Pancreas (tissue), 10 donors: ENCODE data around the gene LTBP4. TPM values are rescaled to one million over a fixed set of nuclear protein-coding genes. Genes with fewer than 3 reads are reported as not detected.

Source experiments
- ATAC-seq, 4 donors: fragments of 200-7000 bp; cut with Tn5 transposase; one replicate each; pipeline versions ENCODE4 v1.8.0 to v1.9.1; 2020; ENCODE audit warnings: mild to moderate bottlenecking in 4 of 4, moderate library complexity in 4 of 4
- DNase-seq, 6 donors: peaks; one replicate each; pipeline ENCODE4 v3.0.0-alpha.2; 2020
- FAIRE-seq: peaks from 2 replicates; lab custom pipeline; 2012; peaks lifted over from hg19 to GRCh38; lab: Jason Lieb, UNC
- H3K27ac ChIP-seq, 4 donors: fragments of 200-600 bp; sonication (generic); 1 replicate in 3 of 4; 2 replicates in 1 of 4; pipeline versions ENCODE4 v1.5.0 to v1.8.0; 2020
- H3K27me3 ChIP-seq, 4 donors: fragments of 200-600 bp; one replicate each; pipeline ENCODE4 v1.8.0; 2021
- H3K36me3 ChIP-seq, 3 donors: fragments of 200-600 bp; sonication (generic) in 1 of 3; one replicate each; pipeline versions ENCODE4 v1.5.0 to v1.8.0; 2020 to 2021
- H3K4me1 ChIP-seq, 3 donors: fragments of 200-600 bp; one replicate each; pipeline ENCODE4 v1.8.0; 2021
- H3K4me3 ChIP-seq, 4 donors: fragments of 200-600 bp; sonication (generic) in 2 of 4; one replicate each; pipeline versions ENCODE4 v1.5.0 to v1.8.0; 2020 to 2021
- H3K9me3 ChIP-seq, 4 donors: fragments of 200-600 bp; one replicate each; pipeline ENCODE4 v1.8.0; 2021
- CTCF ChIP-seq, 4 donors: fragments of 200-600 bp; sonication (generic) in 3 of 4; IDR thresholded peaks; one replicate each; pipeline versions ENCODE4 v1.5.0 to v1.8.0; 2021; ENCODE audit warnings: antibody characterized with exemption in 4 of 4
- WGBS, 2 donors: extraction: QIAGEN DNeasy Blood & Tissue Kit; methylation state at CpG; one replicate each; pipeline ENCODE4 v1.1.7; 2013; 5-methylcytosine and 5-hydroxymethylcytosine counted together
- intact Hi-C, 3 donors: fragments of 100-400 bp; cut with DNase I; formaldehyde crosslinking; loops; one replicate each; pipeline versions ENCODE4 v1.11.1 to v1.14.2; 2022
- polyA plus RNA-seq, 2 donors: library from polyadenylated mRNA; stranded (reverse); fragments of 200-250 nt; gene quantifications; one replicate each; pipeline ENCODE4 v1.2.3, GENCODE V29; 2013
- total RNA-seq, 6 donors: library from RNA; stranded (reverse); fragmentation: NEBNext Ultra II Directional in 4 of 6; extraction: Animal tissue kit (Norgen Biotek cat#: 25700) in 4 of 6; gene quantifications; one replicate each; pipeline versions ENCODE4 v1.2.1 to v1.2.4, GENCODE V29; 2021 to 2023
- donor health status: healthy with polysubstance abuse.
- donor health status: DM: no; HTN: no; CAD: no; lungs with moderate emphysema.
- donor health status: DM: no; HTN: no; CAD: no.
- donor health status: control.
- donor health status: control.
- donor health status: Bipolar disorder and iron deficiency.
- donor health status: DM: yes; HTN: yes; CAD: no.
- donor health status: DM: no; HTN: no; CAD: no.
- donor health status: DM: no; HTN: no; CAD: no.
- donor health status: DM: yes; HTN: yes; CAD: no.

The LTBP4 gene
- total and polyA plus RNA-seq, 8 donors: 18.7 to 48.9 (median 28.2) TPM

- Histone ChIP-seq H3K36me3 (no peaks in the 10 kb centered on the region), H3K4me3 (no peak overlapping the region), H3K4me1 (no peaks in the 10 kb centered on the region), H3K27me3 (no peaks in the 10 kb centered on the region), H3K9me3 (no peaks in the 10 kb centered on the region), H3K27ac (no peak overlapping the region)
- intact Hi-C loops: no loop called here
- DNase-seq: peak in 1 of 6 donors; percentile 38
- FAIRE-seq: no peak
- WGBS, 2 donors: 78 to 88% methylated on average over 7 of the region's 7 CpGs
- no peak for ATAC-seq
- no peak for TF ChIP-seq CTCF (IDR thresholded peaks at IDR 0.05)
Observed at GRCh38 chr19:40625406-40626120, 24.4 kb downstream of the LTBP4 start.

- H3K36me3 ChIP-seq: no peaks in the 10 kb centered on the region
- intact Hi-C loops: no loop called here
Observed at GRCh38 chr19:40626918-40627317, 25.7 kb downstream of the LTBP4 start.

GRCh38 chr19:40627486-40628279, 26.5 kb downstream of the LTBP4 start:
- Histone ChIP-seq H3K27me3 (no peaks in the 10 kb centered on the region), H3K36me3 (no peaks in the 10 kb centered on the region), H3K4me1 (no peaks in the 10 kb centered on the region), H3K9me3 (no peaks in the 10 kb centered on the region), H3K4me3 (no peak overlapping the region), H3K27ac (no peak overlapping the region)
- ATAC-seq (no peak), FAIRE-seq (no peak), DNase-seq (peak in 1 of 6 donors; percentile 60)
- WGBS, 2 donors: 83 to 94% methylated on average over 38 to 39 of the region's 39 CpGs
- TF ChIP-seq CTCF (IDR thresholded peaks at IDR 0.05): no peak
- intact Hi-C loops: no loop called here

More at GRCh38 chr19:40626918-40627317, 25.7 kb downstream of the LTBP4 start:
- H3K27ac ChIP-seq: no peak overlapping the region
- no peak for TF ChIP-seq CTCF (IDR thresholded peaks at IDR 0.05)
- H3K27me3 ChIP-seq: no peaks in the 10 kb centered on the region
- no peak for FAIRE-seq
- WGBS, 2 donors: 90 to 93% methylated on average over 24 of the region's 24 CpGs
- H3K9me3 ChIP-seq: no peaks in the 10 kb centered on the region
- no peak overlapping the region for H3K4me3 ChIP-seq
- ATAC-seq: no peak
- DNase-seq: peak in 1 of 6 donors; percentile 55
- no peaks in the 10 kb centered on the region for H3K4me1 ChIP-seq

GRCh38 chr19:40629346-40629745, 28.2 kb downstream of the LTBP4 start:
- Histone ChIP-seq H3K36me3 (no peaks in the 10 kb centered on the region), H3K4me3 (no peak overlapping the region), H3K27me3 (no peaks in the 10 kb centered on the region), H3K9me3 (no peaks in the 10 kb centered on the region), H3K4me1 (no peaks in the 10 kb centered on the region), H3K27ac (no peak overlapping the region)
- no peak for TF ChIP-seq CTCF (IDR thresholded peaks at IDR 0.05)
- 95% methylated on average over 41 to 42 of the region's 42 CpGs for WGBS, 2 donors
- ATAC-seq (no peak), DNase-seq (no peak), FAIRE-seq (no peak)
- intact Hi-C loops: no loop called here
